Activated naive CD4-positive, alpha-beta T cell treated with anti-CD3 and anti-CD28 coated beads, Interleukin-2, amount 10 ng/mL, durations not matched to agents 7 days and 5 days (primary cell): ENCODE measurements around the gene SMAD7.

ENCODE experiments used
- CTCF ChIA-PET: fragments of 350-600 bp; sonication (Branson Sonifier 250); formaldehyde crosslinking; loops from one replicate; lab custom pipeline; 2021; ENCODE audit warnings: antibody characterized with exemption; lab: Charles Lee
- DNase-seq: peaks from one replicate; pipeline ENCODE4 v3.0.0-alpha.2; 2020
- H3K27ac Mint-ChIP-seq: one replicate; pipeline ENCODE4 v1.8.0; 2021; ENCODE audit warnings: mild to moderate bottlenecking, moderate library complexity, mixed read lengths
- H3K27me3 Mint-ChIP-seq: one replicate; pipeline ENCODE4 v1.8.0; 2021; ENCODE audit warnings: mild to moderate bottlenecking, mixed read lengths
- H3K36me3 Mint-ChIP-seq: one replicate; pipeline ENCODE4 v1.8.0; 2021; ENCODE audit warnings: mixed read lengths
- H3K4me1 Mint-ChIP-seq: one replicate; pipeline ENCODE4 v1.8.0; 2021; ENCODE audit warnings: mixed read lengths
- H3K4me3 Mint-ChIP-seq: one replicate; pipeline ENCODE4 v1.8.0; 2021; ENCODE audit warnings: mild to moderate bottlenecking, moderate library complexity, mixed read lengths
- H3K9me3 Mint-ChIP-seq: one replicate; pipeline ENCODE4 v1.8.0; 2021; ENCODE audit warnings: mixed read lengths

SMAD7 gene

DNA sequence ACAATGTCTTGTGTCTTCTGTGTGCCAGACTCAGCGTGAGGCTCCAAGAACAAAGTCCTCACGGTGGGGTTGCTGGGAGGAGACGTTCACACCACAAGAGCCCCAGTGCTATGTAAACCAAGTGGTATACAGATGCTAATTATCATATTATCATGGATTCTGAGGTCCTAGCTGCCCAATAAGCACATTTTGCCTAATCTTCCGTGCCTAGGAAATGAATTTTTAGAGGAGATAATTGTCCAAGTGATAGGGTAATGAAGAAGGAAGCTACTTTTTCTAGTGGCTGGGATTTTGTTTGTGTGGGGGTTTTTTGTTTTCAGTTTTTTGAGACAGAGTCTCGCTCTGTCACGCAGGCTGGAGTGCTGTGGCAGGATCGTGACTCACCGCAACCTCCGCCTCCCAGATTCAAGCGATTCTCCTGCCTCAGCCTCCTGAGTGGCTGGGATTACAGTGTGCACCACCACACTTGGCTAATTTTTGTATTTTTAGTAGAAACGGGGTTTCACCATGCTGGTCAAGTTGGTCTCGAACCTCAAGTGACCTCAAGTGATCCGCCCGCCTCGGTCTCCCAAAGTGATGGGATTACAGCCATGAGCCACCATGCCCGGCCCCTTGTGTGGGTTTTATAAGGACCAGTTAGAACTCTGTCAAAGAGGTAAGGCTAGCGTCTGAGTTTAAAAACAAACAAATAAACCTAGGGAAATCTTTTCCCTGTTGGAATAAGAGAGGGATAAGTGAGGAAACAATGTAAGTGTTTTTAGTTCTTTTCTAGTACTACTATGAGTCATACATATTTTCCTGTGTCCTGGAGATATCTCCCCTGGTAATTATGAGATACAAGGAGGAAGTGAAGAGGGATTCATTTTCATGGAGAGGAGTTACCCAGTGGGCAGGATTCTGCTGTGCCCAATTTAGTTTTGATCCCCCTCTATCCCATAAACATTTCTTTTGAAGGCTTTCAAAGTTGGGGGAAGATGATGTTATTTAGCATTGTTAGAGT lies 9.5 kb upstream of the SMAD7 start:
- Mint-ChIP-seq H3K27ac (no peak overlapping the region), H3K4me3 (no peak overlapping the region), H3K9me3 (no peaks in the 10 kb centered on the region), H3K36me3 (no peaks in the 10 kb centered on the region), H3K4me1 (peaks cover 16% of the 10 kb centered on the region), H3K27me3 (peaks cover 72% of the 10 kb centered on the region)
- CTCF ChIA-PET: no interaction called here
- no peak for DNase-seq

DNA sequence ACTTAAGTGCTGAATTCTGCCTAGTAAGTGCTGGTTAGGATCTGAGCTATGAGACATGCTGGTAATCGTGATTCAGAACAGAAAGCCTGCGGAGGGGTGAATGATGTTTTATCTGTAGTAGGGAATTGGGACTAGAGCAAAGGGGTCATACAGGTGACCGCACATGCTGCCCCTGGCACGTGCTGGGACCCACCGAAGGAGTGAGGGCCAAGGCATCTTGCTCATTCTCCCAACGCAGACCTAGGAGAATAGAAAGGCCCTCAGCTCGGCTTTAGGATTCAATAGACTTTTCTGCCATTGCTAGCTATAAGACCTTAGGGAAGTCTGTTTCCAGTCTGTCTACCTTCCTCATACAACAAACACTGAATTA lies 8.8 kb upstream of the SMAD7 start:
- H3K27me3 Mint-ChIP-seq: peaks cover 79% of the 10 kb centered on the region
- H3K36me3 Mint-ChIP-seq: no peaks in the 10 kb centered on the region
- H3K9me3 Mint-ChIP-seq: no peaks in the 10 kb centered on the region
- H3K4me3 Mint-ChIP-seq: no peak overlapping the region
- H3K4me1 Mint-ChIP-seq: peaks cover 19% of the 10 kb centered on the region
- H3K27ac Mint-ChIP-seq: no peak overlapping the region
- no peak for DNase-seq
- CTCF ChIA-PET: no interaction called here

DNA sequence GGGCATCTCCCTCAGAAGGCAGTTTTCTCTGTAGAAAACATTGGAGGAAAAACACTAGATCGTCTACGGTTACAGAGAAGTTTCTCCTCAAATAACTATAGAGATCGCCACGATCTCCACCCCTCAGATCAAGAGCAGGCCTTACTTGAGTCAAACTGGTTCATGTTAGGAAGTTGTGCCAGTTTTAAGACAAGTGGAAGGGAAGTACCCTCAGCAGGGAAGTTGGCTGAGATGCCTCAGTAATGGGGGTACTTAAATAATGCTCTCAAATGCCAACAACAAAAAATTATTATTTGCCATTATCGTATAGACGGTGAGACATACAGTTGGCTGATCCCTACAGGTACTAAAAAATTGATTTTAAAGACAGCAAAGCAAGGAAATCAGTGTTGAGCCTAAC lies 8.2 kb upstream of the SMAD7 start:
- H3K27ac Mint-ChIP-seq: no peak overlapping the region
- CTCF ChIA-PET: no interaction called here

DNA sequence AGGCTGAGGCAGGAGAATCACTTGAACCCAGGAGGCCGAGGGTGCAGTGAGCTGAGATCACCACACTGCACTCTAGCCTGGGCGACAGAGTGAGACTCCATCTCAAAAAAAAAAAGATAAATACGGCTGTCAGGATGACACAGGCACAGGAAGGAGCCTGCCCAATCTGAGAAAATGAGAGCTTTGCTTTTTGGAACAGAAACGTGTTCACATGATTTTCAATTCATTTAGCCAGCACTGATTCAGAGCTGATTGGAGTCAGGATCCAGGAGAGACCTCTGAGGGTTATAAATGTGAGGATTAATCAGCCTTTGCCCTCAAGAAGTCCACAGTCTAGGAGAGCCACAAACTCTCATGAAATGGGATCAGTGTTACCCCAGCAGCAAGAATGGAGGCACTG lies 6.9 kb upstream of the SMAD7 start:
- no peak for DNase-seq

More for the DNA sequence above, 8.2 kb upstream of the SMAD7 start:
- peaks cover 23% of the 10 kb centered on the region for H3K4me1 Mint-ChIP-seq
- no peak overlapping the region for H3K4me3 Mint-ChIP-seq
- DNase-seq: no peak
- no peaks in the 10 kb centered on the region for H3K36me3 Mint-ChIP-seq
- peaks cover 78% of the 10 kb centered on the region for H3K27me3 Mint-ChIP-seq
- H3K9me3 Mint-ChIP-seq: no peaks in the 10 kb centered on the region

DNA sequence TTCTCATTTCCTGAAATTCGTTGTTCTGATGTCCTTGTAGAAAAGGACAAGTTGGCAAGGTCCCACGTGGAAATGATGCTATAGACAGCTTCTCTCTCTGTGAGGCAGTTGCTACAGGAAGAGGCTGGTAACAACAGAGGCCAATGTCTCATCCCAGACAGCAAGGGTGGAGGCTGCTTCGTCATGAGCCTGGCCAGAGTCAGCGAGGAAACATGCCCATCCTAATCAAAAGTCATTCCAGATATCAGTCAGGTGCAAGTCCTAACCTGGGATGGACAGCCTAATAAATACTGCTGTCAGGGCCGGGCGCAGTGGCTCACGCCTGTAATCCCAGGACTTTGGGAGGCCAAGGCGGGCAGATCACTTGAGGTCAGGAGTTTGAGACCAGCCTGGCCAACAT lies 6.4 kb upstream of the SMAD7 start:
- Mint-ChIP-seq H3K27me3 (peaks cover 74% of the 10 kb centered on the region), H3K4me3 (no peak overlapping the region), H3K9me3 (no peaks in the 10 kb centered on the region), H3K27ac (no peak overlapping the region), H3K4me1 (peaks cover 30% of the 10 kb centered on the region), H3K36me3 (no peaks in the 10 kb centered on the region)
- CTCF ChIA-PET: interaction anchor here (1.3 kb wide), 1 partner anchor 181 kb away, joined by 4 read pairs; no protein-coding TSS in a partner anchor
- no peak for DNase-seq

More for the DNA sequence above, 6.9 kb upstream of the SMAD7 start:
- no peak overlapping the region for H3K27ac Mint-ChIP-seq
- no peak overlapping the region for H3K4me3 Mint-ChIP-seq
- peaks cover 26% of the 10 kb centered on the region for H3K4me1 Mint-ChIP-seq
- CTCF ChIA-PET: interaction anchor here (1.3 kb wide), 1 partner anchor 181 kb away, joined by 4 read pairs; no protein-coding TSS in a partner anchor
- H3K36me3 Mint-ChIP-seq: no peaks in the 10 kb centered on the region
- H3K9me3 Mint-ChIP-seq: no peaks in the 10 kb centered on the region
- peaks cover 74% of the 10 kb centered on the region for H3K27me3 Mint-ChIP-seq

DNA sequence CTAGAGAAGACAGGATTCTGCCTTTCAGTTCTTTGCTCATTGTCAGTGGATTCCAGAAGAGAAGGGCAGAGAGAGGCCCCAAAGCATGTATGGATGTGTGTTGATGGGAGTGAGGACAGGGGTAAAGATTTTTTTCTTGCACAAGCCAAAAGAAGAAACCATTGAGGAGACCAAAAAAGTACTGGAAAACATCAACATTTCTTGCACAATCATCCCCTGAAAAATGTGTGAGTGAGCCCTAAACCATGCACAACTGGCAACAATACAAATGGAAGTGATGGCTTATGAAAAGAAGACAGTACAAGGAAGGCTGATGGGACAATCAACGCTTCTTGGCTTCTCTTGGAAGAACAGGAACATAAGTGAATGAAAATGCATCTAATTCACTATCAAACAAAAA lies 5.6 kb upstream of the SMAD7 start:
- no peak overlapping the region for H3K27ac Mint-ChIP-seq
- DNase-seq: no peak
- CTCF ChIA-PET: interaction anchor here (1.0 kb wide), 1 partner anchor 177 kb away, joined by 3 read pairs; no protein-coding TSS in a partner anchor

DNA sequence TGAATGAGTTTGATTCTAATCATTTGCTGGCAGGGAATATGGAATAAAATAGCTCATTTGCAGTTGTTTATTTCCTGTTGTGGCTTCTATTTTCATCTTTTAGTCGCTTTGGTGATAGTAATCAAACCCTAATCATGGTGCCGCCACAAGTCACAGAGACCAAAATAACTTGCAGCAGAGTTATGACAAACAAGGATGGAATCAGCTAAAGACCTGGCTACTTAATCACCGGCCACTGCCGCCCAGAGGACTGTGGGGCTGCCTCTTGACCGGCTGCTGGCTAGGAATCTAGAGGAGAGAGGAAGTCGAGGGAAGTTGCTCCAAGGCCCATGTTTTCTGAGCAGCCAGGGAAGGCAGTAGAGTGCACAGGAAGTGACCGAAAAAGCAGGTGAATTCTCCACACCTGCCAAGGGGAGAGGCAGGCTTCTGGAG lies 5.1 kb upstream of the SMAD7 start:
- peaks cover 31% of the 10 kb centered on the region for H3K4me1 Mint-ChIP-seq
- no peak for DNase-seq
- H3K4me3 Mint-ChIP-seq: no peak overlapping the region
- H3K9me3 Mint-ChIP-seq: no peaks in the 10 kb centered on the region
- CTCF ChIA-PET: interaction anchor here (1.0 kb wide), 1 partner anchor 177 kb away, joined by 3 read pairs; no protein-coding TSS in a partner anchor
- H3K27me3 Mint-ChIP-seq: peaks cover 73% of the 10 kb centered on the region
- no peak overlapping the region for H3K27ac Mint-ChIP-seq
- peaks cover 1% of the 10 kb centered on the region for H3K36me3 Mint-ChIP-seq

More for the DNA sequence above, 5.6 kb upstream of the SMAD7 start:
- no peaks in the 10 kb centered on the region for H3K9me3 Mint-ChIP-seq
- peaks cover 31% of the 10 kb centered on the region for H3K4me1 Mint-ChIP-seq
- H3K4me3 Mint-ChIP-seq: no peak overlapping the region
- peaks cover 69% of the 10 kb centered on the region for H3K27me3 Mint-ChIP-seq
- H3K36me3 Mint-ChIP-seq: no peaks in the 10 kb centered on the region

DNA sequence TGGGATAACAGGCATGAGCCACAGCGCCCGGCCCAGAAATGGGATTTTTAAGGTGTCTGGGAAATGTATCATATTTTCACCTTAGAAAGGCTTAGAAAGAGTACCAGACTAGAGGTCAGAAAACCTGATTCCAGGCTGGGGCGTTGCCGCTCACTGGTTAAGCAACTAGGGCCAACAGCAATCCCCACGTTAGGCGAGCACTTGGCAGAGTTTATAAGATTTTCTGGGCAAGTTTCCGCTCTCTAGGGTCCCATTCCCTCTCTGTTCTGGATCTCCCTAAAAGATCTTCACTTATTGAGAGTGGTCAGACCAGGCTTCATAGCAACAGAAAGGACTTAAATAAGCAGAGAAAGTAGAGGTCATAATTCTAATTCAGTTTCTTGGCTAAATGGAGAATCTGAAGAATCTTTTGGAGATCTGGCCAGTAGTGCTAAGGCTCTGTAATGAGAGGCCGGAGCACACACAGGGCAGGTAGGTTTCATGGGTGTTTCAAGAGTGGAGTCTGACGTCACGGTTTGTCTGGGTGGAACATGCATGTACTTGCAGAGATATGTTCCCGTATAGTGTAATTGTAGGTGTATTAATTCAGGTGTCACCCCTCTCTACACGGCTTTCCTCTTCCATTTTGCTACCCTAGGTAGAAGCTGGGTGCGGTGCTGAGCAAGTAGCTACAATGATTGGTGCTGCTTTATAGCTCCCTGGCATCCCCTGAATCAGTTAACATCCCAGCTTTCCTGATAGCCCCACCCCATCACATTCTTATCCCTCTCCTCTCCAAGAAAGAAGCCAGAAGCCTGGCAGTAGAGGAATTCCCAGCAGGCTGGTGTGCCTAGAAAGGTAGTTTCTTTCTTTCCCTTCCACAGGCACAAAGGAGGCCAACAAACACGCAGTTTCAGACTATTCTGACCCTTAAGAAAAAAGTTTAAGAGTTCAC lies 4.4 kb upstream of the SMAD7 start:
- no peak for DNase-seq
- H3K27me3 Mint-ChIP-seq: peaks cover 77% of the 10 kb centered on the region
- H3K4me1 Mint-ChIP-seq: peaks cover 31% of the 10 kb centered on the region
- no peak overlapping the region for H3K27ac Mint-ChIP-seq
- CTCF ChIA-PET: interaction anchor here (1.0 kb wide), 2 partner anchors 176 to 492 kb away, joined by 3 to 4 read pairs; no protein-coding TSS in a partner anchor
- H3K4me3 Mint-ChIP-seq: no peak overlapping the region
- peaks cover 2% of the 10 kb centered on the region for H3K36me3 Mint-ChIP-seq
- no peaks in the 10 kb centered on the region for H3K9me3 Mint-ChIP-seq

DNA sequence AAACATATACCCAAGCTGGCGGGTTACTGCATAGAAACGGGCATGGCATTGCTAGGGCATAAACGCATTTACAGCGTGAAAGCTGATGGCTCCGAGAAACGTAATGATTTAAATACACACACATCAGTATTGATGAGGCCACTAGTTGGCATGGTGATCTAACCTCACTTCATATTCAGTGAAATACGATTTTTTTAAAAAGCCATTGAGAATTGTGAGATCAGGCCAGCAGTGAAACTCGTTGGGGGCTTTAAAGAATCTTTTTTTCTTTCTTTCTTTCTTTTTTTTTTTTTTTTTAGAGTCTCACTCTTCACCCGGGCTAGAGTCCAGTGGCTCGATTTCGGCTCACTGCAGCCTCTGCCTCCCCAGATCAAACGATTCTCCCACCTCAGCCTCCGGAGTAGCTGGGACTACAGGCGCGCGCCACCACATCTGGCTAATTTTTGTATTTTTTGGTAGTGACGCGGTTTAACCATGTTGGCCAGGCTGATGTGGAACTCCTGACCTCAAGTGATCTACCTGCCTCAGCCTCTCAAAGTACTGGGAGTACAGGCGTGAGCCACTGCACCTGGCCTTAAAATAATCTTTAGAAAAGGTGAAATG lies 2.4 kb upstream of the SMAD7 start:
- Mint-ChIP-seq H3K9me3 (no peaks in the 10 kb centered on the region), H3K4me1 (peaks cover 32% of the 10 kb centered on the region), H3K27me3 (peaks cover 75% of the 10 kb centered on the region), H3K27ac (no peak overlapping the region), H3K36me3 (peaks cover 11% of the 10 kb centered on the region), H3K4me3 (peak overlapping the region; percentile 84)
- CTCF ChIA-PET: interaction anchor here (0.6 to 1.2 kb wide), 3 partner anchors 12 to 176 kb away, joined by 3 to 4 read pairs (median 3); no protein-coding TSS in a partner anchor
- no peak for DNase-seq

DNA sequence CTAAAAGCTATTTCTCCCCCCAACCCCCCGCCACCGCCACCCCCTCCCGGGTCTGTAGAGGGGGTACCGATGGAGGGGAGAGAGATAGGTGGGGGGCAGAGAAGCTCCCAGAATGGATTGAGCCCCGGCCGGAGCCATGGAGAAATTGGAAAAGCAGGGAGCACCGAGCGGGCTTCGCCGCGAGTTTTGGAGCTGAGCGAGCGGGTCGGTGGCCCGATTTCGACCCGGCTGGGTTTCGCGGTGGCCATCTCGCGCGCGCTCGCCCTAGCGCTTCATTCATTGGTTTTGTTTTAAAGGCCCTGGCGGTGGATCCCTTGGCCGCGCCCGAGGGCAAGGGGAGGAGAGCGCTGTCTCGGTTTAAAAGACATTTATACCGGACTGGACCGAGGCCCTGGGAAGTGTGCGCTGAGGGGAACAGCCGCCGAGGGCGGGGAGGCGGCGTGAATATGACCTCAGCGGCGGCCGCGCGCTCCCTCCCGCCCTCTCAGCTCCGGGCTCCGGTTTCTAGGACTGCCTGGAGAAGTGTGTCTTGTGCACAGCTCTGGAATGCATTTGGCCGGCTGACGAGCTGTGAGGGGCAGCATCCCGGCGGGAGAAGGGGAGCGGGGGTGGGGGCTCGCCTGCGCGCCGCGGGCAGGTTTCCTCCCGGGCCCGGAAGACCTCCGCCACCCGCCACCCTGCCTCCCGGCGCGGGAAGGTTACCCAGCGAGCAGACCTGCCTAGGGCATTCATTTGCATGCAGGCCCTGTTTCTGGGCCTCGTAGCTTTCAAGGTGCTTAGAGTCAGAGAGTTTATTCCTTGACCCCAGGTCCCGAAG lies 1.7 kb upstream of the SMAD7 start:
- CTCF ChIA-PET: interaction anchor here (0.6 to 1.2 kb wide), 2 partner anchors 11 to 175 kb away, joined by 3 to 4 read pairs; no protein-coding TSS in a partner anchor
- H3K36me3 Mint-ChIP-seq: peaks cover 18% of the 10 kb centered on the region
- H3K4me3 Mint-ChIP-seq: peak overlapping the region; percentile 84
- DNase-seq: peak; percentile 52
- H3K9me3 Mint-ChIP-seq: no peaks in the 10 kb centered on the region
- H3K4me1 Mint-ChIP-seq: peaks cover 39% of the 10 kb centered on the region
- peaks cover 76% of the 10 kb centered on the region for H3K27me3 Mint-ChIP-seq
- peak overlapping the region; percentile 78 for H3K27ac Mint-ChIP-seq

DNA sequence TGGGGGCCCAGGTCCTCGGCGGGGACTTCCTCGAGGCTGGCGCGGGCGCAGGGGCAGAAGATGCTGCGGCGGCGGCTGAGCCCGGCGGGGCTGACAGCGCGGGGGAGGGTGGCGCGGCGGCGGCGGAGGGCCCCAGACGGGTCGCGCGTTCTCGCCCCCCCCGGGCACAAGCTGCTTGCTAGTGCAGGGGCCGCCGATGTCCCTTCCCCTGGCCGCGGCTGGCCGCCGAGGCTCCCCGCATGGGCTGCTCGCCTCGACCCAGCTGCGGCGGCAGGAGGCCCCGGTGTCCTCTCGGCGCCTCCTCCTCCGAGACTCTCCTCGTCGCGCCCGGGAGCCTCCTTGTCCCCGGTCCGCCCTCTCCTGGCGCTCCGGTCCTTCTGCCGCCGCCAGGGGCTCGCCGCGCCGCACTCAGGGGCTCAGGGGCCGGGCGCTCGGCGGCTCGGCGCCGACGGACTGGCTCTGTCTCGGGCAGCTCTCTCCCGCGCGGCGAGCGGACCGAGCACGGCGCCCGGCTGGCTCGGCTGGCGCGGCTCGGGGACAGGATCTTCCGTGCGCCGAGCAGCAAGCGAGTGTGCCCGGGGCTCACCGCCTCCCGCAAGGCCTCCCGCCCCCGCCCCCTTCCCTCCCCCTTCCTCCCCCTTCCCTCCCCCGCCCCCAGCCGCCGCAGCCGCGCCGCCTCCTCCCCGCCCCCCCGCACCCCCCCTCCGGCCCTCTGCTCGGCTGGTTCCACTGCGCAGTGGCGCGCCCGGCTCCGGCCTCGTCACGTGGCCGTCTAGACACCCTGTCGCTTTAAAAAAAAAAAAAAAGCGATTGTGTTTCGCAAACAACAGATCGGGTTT lies 902 bp upstream of the SMAD7 start:
- Mint-ChIP-seq H3K9me3 (no peaks in the 10 kb centered on the region), H3K27ac (peak overlapping the region; percentile 83), H3K27me3 (peaks cover 70% of the 10 kb centered on the region), H3K4me3 (peak overlapping the region; percentile 90), H3K36me3 (peaks cover 26% of the 10 kb centered on the region), H3K4me1 (peaks cover 45% of the 10 kb centered on the region)
- CTCF ChIA-PET: interaction anchor here (1.2 kb wide), 1 partner anchor 11 kb away, joined by 4 read pairs; no protein-coding TSS in a partner anchor
- DNase-seq: peak; percentile 78
